Ishikawa (cell line): ENCODE results near the gene PRKD2.

Source experiments
- CEBPB ChIP-seq: IDR thresholded peaks from 2 replicates; pipeline ENCODE4 v1.6.1; 2012
- CREB1 ChIP-seq: IDR thresholded peaks from 2 replicates; pipeline ENCODE4 v1.6.1; 2012; ENCODE audit warnings: low read depth
- EGR1 ChIP-seq: IDR thresholded peaks from 2 replicates; pipeline ENCODE4 v1.6.1; 2012
- EP300 ChIP-seq: IDR thresholded peaks from 2 replicates; pipeline ENCODE4 v1.6.1; 2012; ENCODE audit warnings: borderline replicate concordance
- FOXM1 ChIP-seq: IDR thresholded peaks from 2 replicates; pipeline ENCODE4 v1.6.1; 2012; ENCODE audit warnings: low read depth, borderline replicate concordance
- RAD21 ChIP-seq: IDR thresholded peaks from 2 replicates; pipeline ENCODE4 v1.6.1; 2012; ENCODE audit warnings: low read depth
- TAF1 ChIP-seq: IDR thresholded peaks from 2 replicates; pipeline ENCODE4 v1.6.1; 2012; ENCODE audit warnings: low read depth, mild to moderate bottlenecking
- TCF12 ChIP-seq: IDR thresholded peaks from 2 replicates; pipeline ENCODE4 v1.6.1; 2012; ENCODE audit warnings: low read depth
- YY1 ChIP-seq: IDR thresholded peaks from 2 replicates; pipeline ENCODE4 v1.6.1; 2012; ENCODE audit warnings: low read depth
- TF ChIP-seq, protein P1 (sequence below): IDR thresholded peaks from 2 replicates; pipeline ENCODE4 v1.6.1; 2012; ENCODE audit warnings: low read depth, mild to moderate bottlenecking
- TF ChIP-seq, protein P2 (sequence below): IDR thresholded peaks from 2 replicates; pipeline ENCODE4 v1.6.1; 2012

DNA sequence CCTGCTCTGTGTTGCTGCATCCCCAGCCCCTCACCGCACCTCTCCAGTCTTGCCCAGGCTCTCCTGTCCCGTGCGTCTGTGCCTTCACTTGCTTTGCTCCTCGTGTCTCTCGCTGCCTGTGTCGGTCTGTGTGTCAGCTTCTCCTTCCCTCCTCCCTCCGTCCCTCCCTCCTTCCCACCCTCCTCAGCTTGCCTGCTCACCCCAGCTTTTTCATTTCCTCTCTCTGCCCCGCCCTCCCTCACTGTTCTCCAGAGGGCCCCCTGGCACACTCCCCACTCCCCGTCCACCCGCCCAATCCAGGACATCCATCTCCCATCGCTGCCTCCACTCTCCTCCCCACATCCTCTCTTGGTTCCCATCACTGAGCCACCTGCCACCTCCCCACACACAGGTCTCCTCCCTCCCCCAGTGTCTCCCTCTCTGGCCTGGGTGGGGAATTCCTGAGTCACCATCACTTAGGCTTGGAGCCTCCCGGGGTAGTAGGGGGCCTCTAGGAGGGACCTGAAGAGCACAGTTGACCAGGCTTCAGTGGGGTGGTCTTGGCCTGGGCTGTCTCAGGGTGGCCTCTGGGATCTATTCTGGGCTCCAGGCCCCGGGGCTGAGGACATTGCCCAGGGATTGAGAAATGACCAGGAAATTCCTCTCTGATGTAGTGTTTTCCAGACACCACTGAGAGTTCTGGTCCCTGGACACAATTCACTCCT is 91.8 kb downstream of the PRKD2 start, which contains the start of gene PTGIR:
- TF ChIP-seq CREB1 (no peak), TCF12 (no peak), EP300 (no peak), RAD21 (no peak), EGR1 (no peak), TAF1 (no peak), CEBPB (no peak), YY1 (no peak), FOXM1 (no peak)
- TF ChIP-seq, protein P1, sequence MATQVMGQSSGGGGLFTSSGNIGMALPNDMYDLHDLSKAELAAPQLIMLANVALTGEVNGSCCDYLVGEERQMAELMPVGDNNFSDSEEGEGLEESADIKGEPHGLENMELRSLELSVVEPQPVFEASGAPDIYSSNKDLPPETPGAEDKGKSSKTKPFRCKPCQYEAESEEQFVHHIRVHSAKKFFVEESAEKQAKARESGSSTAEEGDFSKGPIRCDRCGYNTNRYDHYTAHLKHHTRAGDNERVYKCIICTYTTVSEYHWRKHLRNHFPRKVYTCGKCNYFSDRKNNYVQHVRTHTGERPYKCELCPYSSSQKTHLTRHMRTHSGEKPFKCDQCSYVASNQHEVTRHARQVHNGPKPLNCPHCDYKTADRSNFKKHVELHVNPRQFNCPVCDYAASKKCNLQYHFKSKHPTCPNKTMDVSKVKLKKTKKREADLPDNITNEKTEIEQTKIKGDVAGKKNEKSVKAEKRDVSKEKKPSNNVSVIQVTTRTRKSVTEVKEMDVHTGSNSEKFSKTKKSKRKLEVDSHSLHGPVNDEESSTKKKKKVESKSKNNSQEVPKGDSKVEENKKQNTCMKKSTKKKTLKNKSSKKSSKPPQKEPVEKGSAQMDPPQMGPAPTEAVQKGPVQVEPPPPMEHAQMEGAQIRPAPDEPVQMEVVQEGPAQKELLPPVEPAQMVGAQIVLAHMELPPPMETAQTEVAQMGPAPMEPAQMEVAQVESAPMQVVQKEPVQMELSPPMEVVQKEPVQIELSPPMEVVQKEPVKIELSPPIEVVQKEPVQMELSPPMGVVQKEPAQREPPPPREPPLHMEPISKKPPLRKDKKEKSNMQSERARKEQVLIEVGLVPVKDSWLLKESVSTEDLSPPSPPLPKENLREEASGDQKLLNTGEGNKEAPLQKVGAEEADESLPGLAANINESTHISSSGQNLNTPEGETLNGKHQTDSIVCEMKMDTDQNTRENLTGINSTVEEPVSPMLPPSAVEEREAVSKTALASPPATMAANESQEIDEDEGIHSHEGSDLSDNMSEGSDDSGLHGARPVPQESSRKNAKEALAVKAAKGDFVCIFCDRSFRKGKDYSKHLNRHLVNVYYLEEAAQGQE, result no peak
- TF ChIP-seq, protein P2, sequence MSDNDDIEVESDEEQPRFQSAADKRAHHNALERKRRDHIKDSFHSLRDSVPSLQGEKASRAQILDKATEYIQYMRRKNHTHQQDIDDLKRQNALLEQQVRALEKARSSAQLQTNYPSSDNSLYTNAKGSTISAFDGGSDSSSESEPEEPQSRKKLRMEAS, result no peak
